HG03342 (cell line): ENCODE measurements around the gene BMP2K.

Source experiments
- ATAC-seq: cut with Tn5 transposase; IDR thresholded peaks from one replicate; pipeline ENCODE4 v1.9.1; 2021; ENCODE audit warnings: mild to moderate bottlenecking, moderate library complexity; ENCODE audit not compliant: unreplicated experiment

Gene BMP2K

DNA sequence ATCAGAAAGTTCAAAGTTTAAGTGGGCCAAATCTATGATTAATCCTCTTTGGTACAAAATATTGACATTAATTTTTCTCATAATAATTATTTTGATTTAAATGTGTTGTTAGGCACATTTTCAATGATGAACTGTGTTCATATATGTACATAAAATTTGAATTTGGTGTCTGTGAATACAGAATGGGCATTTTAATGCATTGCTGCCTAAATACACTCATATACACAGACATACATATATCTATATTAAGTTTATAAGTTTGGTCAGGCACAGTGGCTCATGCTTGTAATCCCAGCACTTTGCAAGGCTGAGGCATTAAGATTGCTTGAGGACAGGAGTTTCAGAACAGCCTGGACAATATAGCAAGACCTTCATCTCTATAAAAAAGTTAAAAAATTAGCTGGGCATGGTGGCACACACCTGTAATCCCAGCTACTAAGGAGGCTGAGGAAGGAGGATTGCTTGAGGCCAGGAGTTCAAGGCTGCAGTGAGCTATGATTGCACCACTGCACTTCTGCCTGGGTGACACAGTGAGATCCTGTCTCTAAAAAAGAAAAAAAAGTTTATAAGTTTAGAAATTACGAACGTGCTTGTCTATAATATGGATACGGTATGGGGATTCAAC lies 12.3 kb upstream of the BMP2K start:
- no peak for ATAC-seq

DNA sequence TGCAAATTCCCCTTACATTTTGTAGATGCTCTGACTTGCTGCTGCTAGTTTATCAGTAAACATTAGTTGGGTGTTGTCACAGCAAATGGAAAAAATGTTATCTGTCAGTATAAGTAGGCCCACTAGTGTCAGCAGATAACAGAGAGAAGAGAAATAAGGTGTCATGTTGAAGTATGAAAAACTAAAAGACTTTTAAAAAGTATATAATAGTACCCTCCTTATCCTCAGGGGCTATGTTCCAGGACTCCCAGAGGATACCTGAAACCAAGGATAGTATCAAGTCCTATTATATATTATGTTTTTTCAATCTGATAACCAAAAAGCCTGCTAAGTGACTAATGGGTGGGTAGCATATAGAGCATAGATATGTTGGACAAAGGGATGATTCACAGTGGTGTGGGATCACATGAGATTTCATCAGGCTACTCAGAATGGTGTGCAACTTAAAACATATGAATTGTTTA lies 11.6 kb upstream of the BMP2K start:
- no peak for ATAC-seq

DNA sequence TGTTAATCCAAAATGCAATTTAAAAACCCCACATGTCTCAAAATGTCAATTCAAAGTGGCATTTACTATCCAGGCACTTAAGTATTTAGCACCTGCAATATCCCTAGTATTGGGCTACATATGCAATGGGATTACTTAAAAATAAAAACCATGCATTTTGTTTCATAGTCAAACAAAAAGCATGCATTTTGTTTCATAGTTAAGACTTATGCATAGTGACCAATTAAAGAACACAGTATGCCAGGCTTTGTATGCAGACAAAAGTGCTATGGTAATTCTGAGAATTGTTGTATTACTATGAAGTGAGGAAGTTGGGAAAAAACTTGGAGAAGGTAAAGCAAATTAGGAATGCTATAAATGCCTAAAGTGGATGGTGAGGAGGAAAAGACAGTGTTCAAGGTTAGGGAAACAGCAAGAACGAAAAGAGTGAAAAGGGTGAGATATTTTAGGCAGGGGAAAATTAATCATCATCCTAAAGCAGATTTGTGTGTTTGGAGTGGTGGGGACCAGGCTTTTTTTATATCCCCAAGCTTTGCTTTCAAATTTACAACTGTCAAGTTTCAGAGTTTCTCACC lies 10.6 kb upstream of the BMP2K start:
- no peak for ATAC-seq

DNA sequence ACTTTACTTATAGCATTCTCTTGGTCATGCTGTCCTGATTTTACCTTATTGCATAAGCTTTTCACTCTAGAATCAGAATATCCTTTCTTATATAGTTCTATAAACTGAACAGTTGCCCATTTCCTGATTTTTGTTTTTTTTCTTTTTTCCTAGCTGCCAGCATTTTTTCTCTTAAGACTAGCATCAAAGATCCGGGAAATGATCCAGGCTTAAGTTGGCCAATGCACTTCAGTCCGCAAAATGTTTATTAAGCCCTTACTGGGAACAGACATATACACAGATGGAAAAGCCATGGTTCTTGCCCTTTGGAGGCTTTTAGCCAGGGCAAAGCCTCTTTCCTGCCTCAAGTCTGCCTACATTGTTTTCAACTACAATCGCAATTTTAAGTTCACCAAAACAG lies 10.1 kb upstream of the BMP2K start:
- ATAC-seq, result no peak

DNA sequence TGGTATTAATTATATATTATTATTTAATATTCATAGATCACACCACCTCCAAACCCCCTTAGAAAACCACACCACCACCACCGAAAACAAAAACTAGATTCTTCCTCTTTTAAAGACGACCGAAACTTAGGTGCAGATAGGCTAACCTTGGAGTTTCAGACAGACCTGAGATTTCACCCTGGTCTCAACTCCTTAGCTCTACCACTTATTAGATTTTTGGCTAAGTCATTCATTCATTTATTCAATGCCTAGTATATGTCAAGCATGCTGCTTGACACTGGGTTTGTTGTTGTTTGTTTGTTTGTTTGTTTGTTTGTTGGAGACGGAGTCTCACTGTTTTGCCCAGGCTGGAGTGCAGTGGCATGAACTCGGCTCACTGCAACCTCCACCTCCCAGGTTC lies 9.5 kb upstream of the BMP2K start:
- peak; percentile 93 for ATAC-seq

DNA sequence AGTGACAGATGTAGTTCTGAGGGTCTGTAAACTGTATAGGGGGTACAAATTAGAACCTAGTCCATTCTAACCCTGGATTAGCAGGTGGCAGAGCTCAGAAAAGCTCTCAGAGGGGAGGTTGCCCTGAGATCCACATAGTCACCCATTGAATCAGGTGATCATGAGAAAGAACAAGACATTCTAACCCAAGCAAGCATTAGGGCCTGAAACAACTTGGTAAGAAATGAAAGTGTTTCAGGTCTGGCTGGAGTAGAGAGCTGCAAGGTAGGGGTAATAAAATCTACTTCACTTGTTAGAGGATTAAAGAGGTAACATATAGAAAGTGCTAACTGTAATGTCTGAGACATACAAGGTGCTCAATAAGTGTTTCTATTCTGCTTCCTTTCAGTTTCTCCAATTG lies 8.8 kb upstream of the BMP2K start:
- peak; percentile 64 for ATAC-seq

DNA sequence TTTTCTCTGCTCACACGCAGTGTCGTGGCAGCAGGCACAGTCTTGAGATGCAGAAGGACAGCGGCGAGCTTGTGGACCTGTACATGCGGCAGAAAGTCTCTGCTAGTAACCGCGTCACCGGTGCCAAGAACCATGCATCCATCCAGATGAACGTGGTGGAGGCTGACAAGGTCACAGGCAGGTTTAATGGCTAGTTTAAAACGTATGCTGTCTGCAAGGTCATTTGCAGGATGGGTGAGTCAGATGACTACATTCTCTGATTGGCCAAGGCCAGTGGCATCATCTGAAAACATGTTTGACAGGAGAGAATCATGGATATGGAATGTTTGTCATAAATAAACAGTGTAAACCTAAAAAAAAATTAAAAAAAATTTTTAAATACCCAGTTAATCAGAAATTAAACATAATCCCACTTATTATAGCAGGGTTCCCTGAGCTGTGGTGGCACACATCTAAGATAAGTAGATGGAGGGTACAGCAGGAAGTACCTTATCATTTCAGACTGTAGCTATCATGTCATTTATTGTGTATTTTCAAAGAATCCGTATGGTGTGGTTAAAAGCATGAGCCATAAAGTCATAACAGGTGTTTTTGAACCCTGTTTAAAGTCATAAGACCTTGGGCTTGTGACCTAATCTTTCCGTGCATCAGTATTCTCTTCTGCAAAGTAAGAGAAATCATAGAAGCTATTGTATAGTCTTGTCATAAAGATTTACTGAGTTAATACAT lies 7.5 kb upstream of the BMP2K start:
- ATAC-seq, result no peak

DNA sequence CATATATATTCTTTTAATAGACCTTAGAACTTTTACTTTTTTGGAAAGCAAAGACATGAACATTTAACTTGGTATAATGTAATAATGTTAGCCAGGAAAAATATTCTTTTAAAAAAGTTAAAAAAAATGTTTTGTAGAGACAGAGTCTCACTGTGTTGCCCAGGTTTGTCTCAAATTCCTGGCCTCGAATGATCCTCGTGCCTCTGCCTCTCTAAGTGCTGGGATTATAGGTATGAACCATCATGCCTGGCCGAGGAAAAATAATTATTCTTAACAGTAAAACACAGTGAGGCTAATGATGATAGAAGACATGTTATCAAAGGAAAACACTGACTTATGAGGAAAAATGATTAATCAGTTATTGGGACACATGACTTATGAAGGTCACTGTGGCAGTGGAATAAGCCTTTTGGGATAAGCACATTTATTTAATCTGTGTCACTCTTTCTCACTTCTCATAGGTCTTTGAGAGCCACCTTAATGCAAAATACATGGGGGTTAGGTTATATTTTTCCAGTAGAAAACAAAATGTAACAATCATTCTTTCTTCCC lies 6.0 kb upstream of the BMP2K start:
- no peak for ATAC-seq

DNA sequence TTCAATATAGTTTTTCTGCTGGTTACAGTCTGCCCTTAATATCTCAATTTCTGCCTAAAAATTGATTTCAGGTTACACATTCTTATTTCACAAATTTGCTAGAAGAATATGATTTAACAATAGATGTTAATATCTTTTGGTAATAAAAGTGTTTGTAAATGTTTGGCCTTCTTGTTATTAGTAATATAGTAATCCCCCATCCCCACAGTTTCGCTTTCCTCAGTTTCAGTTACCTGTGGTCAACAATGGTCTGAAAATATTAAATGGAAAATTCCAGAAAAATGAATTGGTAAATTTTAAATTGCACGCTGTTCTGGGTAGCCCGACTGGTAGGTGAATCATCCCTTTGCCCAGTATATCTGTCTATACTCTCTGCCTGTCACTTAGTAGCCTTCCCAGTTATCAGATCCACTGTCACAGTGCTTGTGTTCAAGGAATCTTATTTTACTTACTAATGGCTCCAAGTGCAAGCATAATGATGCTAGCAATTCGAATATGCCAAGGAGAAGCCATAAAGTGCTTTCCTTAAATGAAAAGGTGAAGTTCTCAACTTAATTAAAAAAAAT lies 3.5 kb upstream of the BMP2K start:
- ATAC-seq, result no peak

DNA sequence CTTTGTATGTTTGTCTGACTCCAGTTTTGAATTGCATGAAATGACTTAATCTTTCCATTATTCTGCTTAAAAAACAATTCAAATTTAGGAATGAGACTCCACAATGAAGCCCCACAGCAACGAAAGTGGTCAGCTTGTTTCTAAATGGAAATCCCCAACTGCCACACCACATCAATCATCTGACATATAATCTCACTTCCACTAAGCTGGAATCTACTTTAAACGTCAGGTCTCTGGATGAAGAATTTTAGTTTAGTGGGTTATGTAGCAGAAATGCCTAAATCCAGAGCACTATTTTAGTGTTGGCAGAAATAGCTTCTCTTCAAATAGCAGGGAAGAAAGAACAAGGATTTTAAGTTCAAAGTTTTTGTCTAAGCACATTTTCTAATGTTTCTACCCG lies 1.7 kb upstream of the BMP2K start:
- no peak for ATAC-seq

DNA sequence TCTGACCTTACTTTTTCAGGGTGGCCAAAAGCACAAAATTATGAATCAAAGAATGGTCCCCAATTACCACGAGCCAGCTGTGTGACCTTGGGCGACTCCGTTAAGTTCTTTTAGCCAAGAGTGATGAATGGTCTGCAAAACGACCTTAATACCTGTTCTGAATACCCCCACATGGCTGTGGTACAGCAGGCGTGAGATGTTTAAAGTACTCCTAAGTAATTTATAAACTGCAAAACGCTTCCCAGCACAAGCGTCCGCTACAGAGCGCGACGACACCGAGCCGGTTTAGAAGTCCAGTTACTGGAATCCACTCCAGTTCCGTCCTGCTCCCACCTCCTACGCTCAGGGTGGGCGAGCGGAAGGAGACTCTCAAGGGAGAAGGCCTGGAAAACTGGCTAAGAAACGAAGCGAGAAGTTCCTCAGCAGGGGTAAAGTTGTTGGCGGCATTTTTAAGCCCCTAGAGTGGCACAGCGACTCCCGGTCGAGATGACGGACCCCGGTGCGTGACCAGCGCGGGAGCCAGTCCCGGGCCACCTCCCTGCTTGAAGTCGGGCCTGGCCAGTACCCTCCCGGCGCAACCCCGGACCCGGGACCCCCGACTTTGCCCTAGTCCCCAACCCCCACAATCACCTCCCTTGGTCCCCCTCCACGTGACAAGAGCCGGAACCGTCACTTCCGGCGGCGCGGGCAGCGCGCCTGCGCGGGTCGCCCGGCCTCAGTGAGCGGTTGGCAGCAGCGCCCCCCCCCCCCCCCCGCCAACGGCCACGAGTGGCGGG lies 659 bp upstream of the BMP2K start:
- ATAC-seq, result peak; percentile 54

DNA sequence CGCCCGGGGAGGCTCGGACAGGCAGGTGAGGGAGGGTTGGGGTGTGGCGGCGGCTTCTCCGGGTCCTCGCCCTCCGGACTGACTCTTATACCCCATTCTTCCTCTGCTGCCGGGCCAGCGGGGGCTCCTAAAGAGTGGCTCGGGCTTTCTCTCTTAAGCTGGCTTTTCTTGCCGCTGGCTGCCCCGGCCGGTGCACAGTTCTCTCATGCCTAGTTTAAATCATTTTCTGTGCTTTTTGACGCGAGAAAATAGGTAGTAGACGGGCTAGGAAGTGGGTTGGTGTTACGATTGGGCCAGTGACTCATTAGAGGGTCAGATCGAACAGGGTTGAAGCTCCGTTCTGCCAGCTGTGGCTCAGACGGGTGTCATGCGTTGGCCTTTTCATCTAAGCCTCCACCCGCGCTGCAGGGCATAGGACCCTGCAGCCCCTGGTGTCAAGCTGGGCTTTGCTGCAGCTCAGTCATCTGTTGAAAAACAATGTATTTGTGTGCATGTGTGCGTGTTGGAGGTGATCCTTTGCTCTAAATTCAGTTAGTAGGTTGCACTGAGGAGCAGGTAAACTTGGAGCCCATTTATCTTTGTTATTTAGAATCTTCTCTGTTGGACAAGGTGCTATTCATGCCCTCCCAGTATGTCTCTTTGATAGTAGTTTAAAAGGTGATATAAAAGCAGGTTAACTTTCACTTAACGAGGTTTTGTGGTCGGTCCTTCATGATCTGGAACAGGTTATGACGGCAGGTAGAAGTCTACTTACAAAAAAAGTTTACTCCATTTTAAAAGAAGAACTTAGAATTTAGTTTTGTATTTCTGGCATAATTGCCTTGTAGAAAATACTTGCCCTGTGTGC lies 802 bp downstream of the BMP2K start:
- ATAC-seq, result peak; percentile 28

DNA sequence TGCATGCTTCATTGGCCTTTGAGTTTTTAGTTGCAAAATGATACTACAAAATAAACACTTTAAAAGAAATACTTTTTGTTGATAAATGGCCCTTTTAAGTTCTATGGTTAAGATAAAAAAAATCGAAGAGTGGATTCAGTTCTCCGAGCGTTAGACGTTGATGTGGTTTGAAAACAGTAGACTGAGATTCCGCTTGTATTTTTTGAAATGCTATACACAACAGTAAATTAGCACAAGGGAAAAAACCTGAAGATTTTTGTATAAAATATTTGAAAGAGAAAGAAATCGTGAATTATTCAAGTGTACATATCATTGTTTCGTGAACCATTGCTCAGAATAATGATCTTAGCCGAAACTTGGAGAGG lies 1.4 kb downstream of the BMP2K start:
- ATAC-seq, result no peak

DNA sequence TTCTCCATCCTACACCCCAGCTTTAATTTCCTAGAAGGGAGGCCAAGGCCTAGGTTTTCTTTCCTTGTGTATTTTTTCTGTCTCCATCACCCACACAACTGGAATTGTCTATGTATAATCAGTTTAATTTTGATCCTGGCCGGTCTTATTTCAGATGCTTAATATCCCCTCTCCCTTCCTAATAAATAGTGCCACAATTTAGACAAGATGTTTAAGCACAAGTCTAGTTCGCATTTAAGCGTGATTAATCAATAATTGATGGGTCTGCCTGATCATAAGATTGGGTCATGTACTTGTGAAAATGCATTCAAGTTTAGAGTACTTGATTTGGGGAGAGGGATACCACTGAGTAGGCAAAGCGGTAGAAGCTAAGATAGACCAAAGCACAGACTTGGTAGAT lies 2.4 kb downstream of the BMP2K start:
- ATAC-seq, result no peak

DNA sequence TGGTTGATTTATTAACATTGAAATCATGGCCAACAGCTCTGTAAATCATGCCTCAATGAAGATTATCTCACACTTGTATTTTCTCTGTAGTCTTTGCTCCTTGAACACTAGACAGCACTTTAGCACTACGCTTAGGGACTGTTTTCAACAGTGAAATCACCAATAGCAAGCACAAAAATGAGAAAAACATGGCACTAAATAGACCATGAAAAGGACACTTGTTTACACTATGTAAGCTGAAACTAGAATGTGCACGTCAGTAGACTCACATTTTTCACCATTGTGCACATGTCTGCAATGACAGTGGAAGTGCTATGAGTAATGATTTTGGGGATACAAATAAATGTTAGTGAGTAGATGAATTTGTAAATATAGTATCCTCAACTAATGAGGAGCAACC lies 3.1 kb downstream of the BMP2K start:
- no peak for ATAC-seq

DNA sequence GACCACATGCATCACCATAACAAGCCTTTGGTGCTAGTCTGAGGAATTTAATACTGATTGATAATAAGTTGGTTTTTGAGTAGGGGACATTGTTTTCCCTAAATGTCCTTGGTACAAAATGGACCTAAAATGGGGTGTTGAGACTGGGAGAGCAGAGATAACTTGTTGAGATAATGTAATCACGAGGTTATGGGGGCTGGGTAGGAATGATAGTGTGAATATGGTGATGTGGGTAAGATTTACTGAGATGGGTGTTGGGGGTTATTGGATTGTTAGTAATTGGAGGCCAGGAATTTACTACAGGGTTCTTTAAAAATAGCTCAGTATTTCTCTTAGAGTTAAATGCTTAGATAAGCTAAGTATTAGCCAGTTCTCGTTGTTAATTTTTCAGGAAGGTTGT lies 3.9 kb downstream of the BMP2K start:
- no peak for ATAC-seq

DNA sequence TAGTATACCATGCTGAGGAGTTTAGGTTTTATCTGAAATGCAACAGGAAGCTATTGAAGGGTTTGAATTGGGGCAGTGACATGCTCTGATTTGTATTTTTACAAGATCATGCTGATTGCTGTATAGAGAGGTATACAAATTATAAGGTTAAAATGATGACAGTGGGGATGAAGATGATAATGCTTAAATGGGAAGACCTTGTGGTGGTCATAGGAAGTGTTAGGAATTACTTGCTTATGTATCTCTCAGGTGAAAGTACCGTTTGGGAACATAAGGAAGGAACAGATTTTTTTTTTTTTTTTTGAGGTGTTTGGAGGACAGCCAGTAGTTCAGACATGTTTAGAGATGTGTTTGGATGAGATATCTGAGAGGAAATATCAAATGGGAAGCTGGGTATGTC lies 5.0 kb downstream of the BMP2K start:
- no peak for ATAC-seq

DNA sequence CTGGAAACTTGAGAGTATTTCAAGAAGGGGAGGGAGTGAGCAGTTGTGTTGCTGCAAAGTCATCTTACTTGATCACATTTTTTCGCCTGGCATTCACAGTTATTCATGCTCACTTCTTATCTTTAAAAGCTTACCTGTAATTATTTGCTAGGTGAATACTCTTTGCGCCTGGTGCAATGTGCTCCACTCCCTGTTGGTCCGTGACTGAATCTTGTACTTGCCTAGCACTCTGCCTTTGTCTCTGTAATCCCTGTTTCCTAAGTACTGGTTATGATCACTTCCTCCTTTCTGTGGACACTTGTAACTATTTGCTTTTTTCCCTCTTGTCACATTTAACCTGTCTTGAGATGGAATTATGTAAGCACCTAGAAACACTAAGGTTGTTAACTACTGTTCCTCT lies 5.8 kb downstream of the BMP2K start:
- ATAC-seq, result no peak

DNA sequence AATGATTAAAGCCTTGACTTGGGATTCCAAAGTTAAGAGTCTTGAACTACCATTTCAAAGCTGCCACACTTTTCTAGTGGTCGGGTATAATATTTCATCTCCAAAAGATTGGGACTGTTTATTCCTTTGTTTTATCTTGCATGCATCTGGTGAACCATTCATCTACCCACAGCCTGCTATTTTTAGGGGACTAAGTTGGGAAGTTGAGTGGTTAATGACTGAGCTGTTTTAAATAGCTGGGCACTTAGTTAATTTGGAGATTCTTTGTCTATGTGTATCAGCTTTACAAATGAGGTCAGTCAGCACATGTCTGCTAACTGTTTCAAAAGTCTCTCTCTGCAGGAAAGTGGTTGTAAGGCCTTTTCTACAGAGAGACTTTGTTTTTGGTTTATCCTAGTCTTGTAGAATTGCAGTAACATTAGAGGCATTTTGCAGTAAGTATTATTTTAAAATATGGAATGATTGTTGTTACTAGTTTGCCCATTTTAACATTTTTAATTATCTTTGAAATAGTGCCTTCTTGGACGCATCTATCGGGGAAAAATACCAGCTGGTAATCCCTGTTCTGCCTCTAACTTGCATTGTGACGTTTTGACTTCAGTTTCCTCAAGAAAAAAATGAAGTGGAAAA lies 8.2 kb downstream of the BMP2K start:
- no peak for ATAC-seq
